ENCODE results near the gene ADIRF. TPM values are rescaled to one million over a fixed set of nuclear protein-coding genes. Genes with fewer than 3 reads are reported as not detected.
"Not testable (repeated sequence)": the region's sequence is repeated elsewhere in the genome, so short reads cannot be mapped to it uniquely, and the experiment has no call there.

Gene ADIRF
- total RNA-seq, 1 experiment from 2014 or later, result not detected

GRCh38 chr10:86979296-86979818, 11.1 kb downstream of the ADIRF start:
- TF ChIP-seq CTCF (conservative IDR thresholded peaks at IDR 0.05; ENCODE audit: low read depth, low read length) (no peak), EZH2 (IDR thresholded peaks at IDR 0.05; ENCODE audit: borderline replicate concordance, low read depth, low read length, poor library complexity, severe bottlenecking) (no peak)
- Histone ChIP-seq H3K9me3 (ENCODE audit: low read depth, low read length, poor library complexity, severe bottlenecking) (no peaks in the 10 kb centered on the region), H3K27me3 (replicated peaks; ENCODE audit: insufficient read depth, low read depth, low read length, poor library complexity) (no peaks in the 10 kb centered on the region), H3K27ac (ENCODE audit: low read depth, low read length, poor library complexity, severe bottlenecking) (no peak overlapping the region), H3K4me1 (ENCODE audit: insufficient read depth, low read length, poor library complexity, severe bottlenecking) (peaks cover 5% of the 10 kb centered on the region), H3K4me3 (ENCODE audit: low read depth, low read length, poor library complexity, severe bottlenecking) (no peak overlapping the region), H3K36me3 (ENCODE audit: insufficient read depth, low read length, poor library complexity, severe bottlenecking) (no peaks in the 10 kb centered on the region)
- no peak for DNase-seq (ENCODE audit: low spot score)
- intact Hi-C loops (cut with micrococcal nuclease; ENCODE audit: unreplicated experiment), result no loop called here
- CTCF ChIA-PET, result no interaction called here
- no TSS peak for BruUV-seq (replicated peaks)
- POLR2A ChIA-PET (ENCODE audit: low non-redundant PET), result no interaction called here

GRCh38 chr10:86979977-86980448, 11.7 kb downstream of the ADIRF start:
- TF ChIP-seq CTCF (conservative IDR thresholded peaks at IDR 0.05; ENCODE audit: low read depth, low read length) (no peak), EZH2 (IDR thresholded peaks at IDR 0.05; ENCODE audit: borderline replicate concordance, low read depth, low read length, poor library complexity, severe bottlenecking) (no peak)
- intact Hi-C loops (cut with micrococcal nuclease; ENCODE audit: unreplicated experiment), result no loop called here
- no peak overlapping the region for H3K4me3 ChIP-seq (ENCODE audit: low read depth, low read length, poor library complexity, severe bottlenecking)
- H3K27me3 ChIP-seq (replicated peaks; ENCODE audit: insufficient read depth, low read depth, low read length, poor library complexity), result no peaks in the 10 kb centered on the region
- CTCF ChIA-PET, result no interaction called here
- no peak for DNase-seq (ENCODE audit: low spot score)
- H3K4me1 ChIP-seq (ENCODE audit: insufficient read depth, low read length, poor library complexity, severe bottlenecking), result peaks cover 5% of the 10 kb centered on the region
- POLR2A ChIA-PET (ENCODE audit: low non-redundant PET), result no interaction called here
- no peaks in the 10 kb centered on the region for H3K9me3 ChIP-seq (ENCODE audit: low read depth, low read length, poor library complexity, severe bottlenecking)
- H3K36me3 ChIP-seq (ENCODE audit: insufficient read depth, low read length, poor library complexity, severe bottlenecking), result no peaks in the 10 kb centered on the region
- no peak overlapping the region for H3K27ac ChIP-seq (ENCODE audit: low read depth, low read length, poor library complexity, severe bottlenecking)
- no TSS peak for BruUV-seq (replicated peaks)

- intact Hi-C loops (cut with micrococcal nuclease; ENCODE audit: unreplicated experiment); H3K4me3 ChIP-seq (ENCODE audit: low read depth, low read length, poor library complexity, severe bottlenecking); DNase-seq (ENCODE audit: low spot score); POLR2A ChIA-PET (ENCODE audit: low non-redundant PET); BruUV-seq (replicated peaks); H3K27me3 ChIP-seq (replicated peaks; ENCODE audit: insufficient read depth, low read depth, low read length, poor library complexity); H3K9me3 ChIP-seq (ENCODE audit: low read depth, low read length, poor library complexity, severe bottlenecking); H3K36me3 ChIP-seq (ENCODE audit: insufficient read depth, low read length, poor library complexity, severe bottlenecking); H3K4me1 ChIP-seq (ENCODE audit: insufficient read depth, low read length, poor library complexity, severe bottlenecking); H3K27ac ChIP-seq (ENCODE audit: low read depth, low read length, poor library complexity, severe bottlenecking); CTCF ChIA-PET: not testable (repeated sequence)
Measured at GRCh38 chr10:86981020-86981419, 12.7 kb downstream of the ADIRF start.

- Histone ChIP-seq H3K4me3 (ENCODE audit: low read depth, low read length, poor library complexity, severe bottlenecking) (no peak overlapping the region), H3K9me3 (ENCODE audit: low read depth, low read length, poor library complexity, severe bottlenecking) (no peaks in the 10 kb centered on the region), H3K4me1 (ENCODE audit: insufficient read depth, low read length, poor library complexity, severe bottlenecking) (peaks cover 5% of the 10 kb centered on the region), H3K36me3 (ENCODE audit: insufficient read depth, low read length, poor library complexity, severe bottlenecking) (no peaks in the 10 kb centered on the region), H3K27ac (ENCODE audit: low read depth, low read length, poor library complexity, severe bottlenecking) (no peak overlapping the region), H3K27me3 (replicated peaks; ENCODE audit: insufficient read depth, low read depth, low read length, poor library complexity) (no peaks in the 10 kb centered on the region)
- no peak for TF ChIP-seq CTCF (conservative IDR thresholded peaks at IDR 0.05; ENCODE audit: low read depth, low read length)
- no peak for TF ChIP-seq EZH2 (IDR thresholded peaks at IDR 0.05; ENCODE audit: borderline replicate concordance, low read depth, low read length, poor library complexity, severe bottlenecking)
- no TSS peak for BruUV-seq (replicated peaks)
- CTCF ChIA-PET, result no interaction called here
- POLR2A ChIA-PET (ENCODE audit: low non-redundant PET), result no interaction called here
- no peak for DNase-seq (ENCODE audit: low spot score)
- intact Hi-C loops (cut with micrococcal nuclease; ENCODE audit: unreplicated experiment), result no loop called here
Measured at GRCh38 chr10:86981716-86982115, 13.4 kb downstream of the ADIRF start.

- BruUV-seq (replicated peaks), result not testable (repeated sequence)
Measured at GRCh38 chr10:86984498-86984897, 16.2 kb downstream of the ADIRF start.

More at GRCh38 chr10:86984498-86984897, 16.2 kb downstream of the ADIRF start:
- H3K4me3 ChIP-seq (ENCODE audit: low read depth, low read length, poor library complexity, severe bottlenecking); H3K27me3 ChIP-seq (replicated peaks; ENCODE audit: insufficient read depth, low read depth, low read length, poor library complexity); DNase-seq (ENCODE audit: low spot score); H3K36me3 ChIP-seq (ENCODE audit: insufficient read depth, low read length, poor library complexity, severe bottlenecking); CTCF ChIA-PET; H3K4me1 ChIP-seq (ENCODE audit: insufficient read depth, low read length, poor library complexity, severe bottlenecking); H3K9me3 ChIP-seq (ENCODE audit: low read depth, low read length, poor library complexity, severe bottlenecking); H3K27ac ChIP-seq (ENCODE audit: low read depth, low read length, poor library complexity, severe bottlenecking); intact Hi-C loops (cut with micrococcal nuclease; ENCODE audit: unreplicated experiment); POLR2A ChIA-PET (ENCODE audit: low non-redundant PET): not testable (repeated sequence)

Measured in A673 (cell line).